RWPE1 (cell line): Measurements from ENCODE around the gene NUP214.
"Not testable (repeated sequence)": the region's sequence is repeated elsewhere in the genome, so short reads cannot be mapped to it uniquely, and the experiment has no call there.

Experiments used
- CTCF ChIA-PET: fragments of 350-600 bp; sonication (Branson Sonifier 250); formaldehyde crosslinking; extraction: SDS; loops from one replicate; lab custom pipeline; 2021; lab: Yijun Ruan, JAX
- POLR2A ChIA-PET: fragments of 400-600 bp; formaldehyde crosslinking; extraction: SDS; loops from one replicate; lab custom pipeline; 2020; ENCODE audit warnings: antibody characterized with exemption; ENCODE audit not compliant: low non-redundant PET; lab: Yijun Ruan, JAX
- DNase-seq: peaks from one replicate; pipeline ENCODE4 v3.0.0; 2012; ENCODE audit warnings: low spot score
- H3K27ac ChIP-seq: fragments of 450-650 bp; 2 replicates; pipeline ENCODE4 v1.5.1; 2017
- TF ChIP-seq, protein P1 (sequence below): fragments of 450-650 bp; conservative IDR thresholded peaks from 2 replicates; pipeline ENCODE4 v1.5.1; 2017; ENCODE audit warnings: low read depth, mild to moderate bottlenecking

The NUP214 gene

DNA sequence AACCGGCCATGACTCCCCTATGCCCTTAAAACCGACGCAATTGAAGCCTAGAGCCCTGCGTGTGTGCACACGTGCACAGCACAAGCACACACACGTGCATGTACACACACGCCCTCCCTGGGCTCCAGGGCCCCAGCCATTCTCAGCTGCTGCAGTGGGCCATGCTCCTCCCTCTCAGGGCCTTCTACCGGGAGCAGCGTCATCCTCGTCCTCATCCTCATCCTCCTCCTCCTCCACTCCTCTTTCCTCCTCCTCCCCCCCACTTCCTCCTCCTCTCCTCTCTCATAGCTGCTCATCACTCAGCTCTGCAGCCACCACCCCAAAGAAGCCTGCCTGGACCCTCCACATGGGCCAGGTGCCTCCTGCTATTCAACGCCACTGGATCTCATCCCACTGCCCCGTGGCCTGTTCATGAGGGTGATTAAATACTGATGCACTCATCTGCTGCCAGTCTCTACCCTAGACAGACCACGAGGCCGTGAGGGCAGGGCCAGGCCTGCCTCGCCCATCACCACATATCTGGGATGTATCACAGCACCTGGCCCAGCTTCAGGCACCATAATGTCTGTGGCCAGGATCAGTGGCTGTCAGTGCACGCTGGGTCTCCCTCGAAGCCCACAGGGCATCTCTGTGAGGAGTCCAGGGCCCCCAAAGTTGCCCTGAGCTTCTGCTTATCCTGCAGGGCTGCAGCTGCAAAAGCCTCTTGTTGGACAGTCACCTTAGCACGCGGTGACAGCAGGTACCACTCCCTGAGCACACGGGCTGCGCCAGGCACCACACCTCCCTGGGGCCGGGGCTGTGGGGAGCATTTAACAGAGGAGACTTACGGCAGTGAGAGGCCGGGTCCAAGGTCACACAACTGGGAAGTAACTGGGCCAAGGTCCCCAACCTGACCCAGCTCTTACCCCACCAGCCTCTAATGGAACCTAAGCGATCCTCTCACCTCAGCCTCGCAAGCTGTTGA lies 141.2 kb downstream of the NUP214 start:
- POLR2A ChIA-PET: interaction anchor here (0.6 kb wide), 1 partner anchor 22 kb away, joined by 14 read pairs; no protein-coding TSS in a partner anchor

DNA sequence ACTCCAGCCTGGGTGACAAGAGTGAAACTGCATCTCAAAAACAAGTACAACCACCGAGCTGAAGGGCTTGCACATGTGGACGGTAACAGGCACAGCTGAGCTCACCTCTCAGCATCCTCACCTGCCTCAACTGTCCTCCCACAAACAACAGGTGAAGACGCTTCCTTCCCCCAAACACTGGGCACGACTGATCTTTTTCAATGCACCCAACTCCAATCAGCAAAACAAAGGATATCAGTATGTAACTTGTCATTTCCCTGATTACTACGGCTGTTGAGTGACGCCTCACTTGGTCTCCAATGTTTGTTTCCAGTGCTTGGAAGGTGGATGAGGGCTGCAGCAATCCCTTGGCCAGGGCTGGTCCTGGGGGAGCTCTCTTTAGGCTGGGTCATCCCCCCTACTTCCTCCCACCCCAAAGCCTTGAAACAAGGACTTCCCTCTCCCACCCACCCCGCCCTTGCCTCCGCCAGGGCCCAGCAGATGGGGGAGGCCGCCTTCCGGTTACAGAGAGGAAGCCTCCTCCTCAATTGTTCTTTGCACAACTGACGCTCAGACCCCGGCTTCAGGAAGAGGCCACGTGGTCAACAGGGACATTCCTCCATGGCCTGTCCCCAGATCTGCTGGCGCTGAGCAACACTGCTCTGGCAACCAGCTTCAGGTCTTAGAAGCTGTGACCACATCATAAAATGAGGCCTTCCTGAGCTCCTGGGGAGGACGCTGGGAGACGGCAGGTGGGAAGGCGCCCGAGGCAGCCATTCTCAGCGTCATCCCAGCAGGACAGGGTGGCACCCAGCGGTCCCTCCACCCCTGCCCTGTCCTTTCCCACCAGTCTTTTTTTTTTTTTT lies 145.0 kb downstream of the NUP214 start:
- ChIA-PET CTCF (interaction anchor here (0.5 to 2.0 kb wide), 6 partner anchors 66 to 611 kb away, joined by 3 to 7 read pairs (median 4); no protein-coding TSS in a partner anchor), POLR2A (no interaction called here)
- TF ChIP-seq, protein P1, sequence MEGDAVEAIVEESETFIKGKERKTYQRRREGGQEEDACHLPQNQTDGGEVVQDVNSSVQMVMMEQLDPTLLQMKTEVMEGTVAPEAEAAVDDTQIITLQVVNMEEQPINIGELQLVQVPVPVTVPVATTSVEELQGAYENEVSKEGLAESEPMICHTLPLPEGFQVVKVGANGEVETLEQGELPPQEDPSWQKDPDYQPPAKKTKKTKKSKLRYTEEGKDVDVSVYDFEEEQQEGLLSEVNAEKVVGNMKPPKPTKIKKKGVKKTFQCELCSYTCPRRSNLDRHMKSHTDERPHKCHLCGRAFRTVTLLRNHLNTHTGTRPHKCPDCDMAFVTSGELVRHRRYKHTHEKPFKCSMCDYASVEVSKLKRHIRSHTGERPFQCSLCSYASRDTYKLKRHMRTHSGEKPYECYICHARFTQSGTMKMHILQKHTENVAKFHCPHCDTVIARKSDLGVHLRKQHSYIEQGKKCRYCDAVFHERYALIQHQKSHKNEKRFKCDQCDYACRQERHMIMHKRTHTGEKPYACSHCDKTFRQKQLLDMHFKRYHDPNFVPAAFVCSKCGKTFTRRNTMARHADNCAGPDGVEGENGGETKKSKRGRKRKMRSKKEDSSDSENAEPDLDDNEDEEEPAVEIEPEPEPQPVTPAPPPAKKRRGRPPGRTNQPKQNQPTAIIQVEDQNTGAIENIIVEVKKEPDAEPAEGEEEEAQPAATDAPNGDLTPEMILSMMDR: no peak
- DNase-seq: no peak
- H3K27ac ChIP-seq: no peak overlapping the region

More for the DNA sequence above, 141.2 kb downstream of the NUP214 start:
- TF ChIP-seq, protein P1: no peak
- DNase-seq: no peak
- CTCF ChIA-PET: interaction anchor here (0.6 kb wide), 1 partner anchor 140 kb away, joined by 4 read pairs; no protein-coding TSS in a partner anchor
- H3K27ac ChIP-seq: no peak overlapping the region

DNA sequence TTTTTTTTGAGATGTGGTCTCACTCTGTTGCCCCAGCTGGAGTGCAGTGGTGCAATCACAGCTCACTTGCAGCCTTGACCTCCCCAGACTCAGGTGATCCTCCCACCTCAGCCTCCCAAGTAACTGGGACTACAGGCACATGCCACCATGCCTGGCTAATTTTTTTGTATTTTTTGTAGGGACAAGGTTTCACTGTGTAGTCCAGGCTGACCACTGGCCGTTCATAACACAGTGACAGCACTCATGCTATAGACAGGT lies 145.6 kb downstream of the NUP214 start:
- CTCF ChIA-PET: interaction anchor here (0.5 to 2.0 kb wide), 4 partner anchors 65 to 364 kb away, joined by 3 to 7 read pairs (median 4); no protein-coding TSS in a partner anchor
- DNase-seq, H3K27ac ChIP-seq, POLR2A ChIA-PET: not testable (repeated sequence)

DNA sequence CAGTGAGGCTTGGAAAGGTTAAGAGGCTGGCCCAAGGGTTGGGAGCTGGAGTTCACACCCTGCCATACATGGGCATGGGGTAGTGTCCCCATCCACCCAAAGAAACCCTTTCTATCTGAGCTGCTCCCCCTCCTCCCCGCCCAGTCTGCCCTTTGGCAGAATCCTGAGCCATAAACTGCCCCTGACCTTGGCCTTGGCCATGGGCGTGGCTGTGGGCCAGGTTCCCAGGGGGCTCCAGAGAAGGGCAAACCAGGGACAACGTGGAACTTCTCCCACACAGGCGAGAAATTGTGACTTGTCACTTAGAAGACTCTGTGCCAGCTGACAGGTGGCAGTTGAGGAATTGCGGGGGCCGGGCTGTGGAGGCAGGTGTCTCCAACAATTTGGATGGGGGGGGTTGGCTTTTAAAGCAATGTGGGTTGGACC lies 146.1 kb downstream of the NUP214 start:
- DNase-seq: no peak
- CTCF ChIA-PET: interaction anchor here (0.7 to 2.0 kb wide), 3 partner anchors 56 to 526 kb away, joined by 3 to 7 read pairs (median 3); no protein-coding TSS in a partner anchor
- TF ChIP-seq, protein P1: no peak
- H3K27ac ChIP-seq: no peak overlapping the region
- POLR2A ChIA-PET: no interaction called here

DNA sequence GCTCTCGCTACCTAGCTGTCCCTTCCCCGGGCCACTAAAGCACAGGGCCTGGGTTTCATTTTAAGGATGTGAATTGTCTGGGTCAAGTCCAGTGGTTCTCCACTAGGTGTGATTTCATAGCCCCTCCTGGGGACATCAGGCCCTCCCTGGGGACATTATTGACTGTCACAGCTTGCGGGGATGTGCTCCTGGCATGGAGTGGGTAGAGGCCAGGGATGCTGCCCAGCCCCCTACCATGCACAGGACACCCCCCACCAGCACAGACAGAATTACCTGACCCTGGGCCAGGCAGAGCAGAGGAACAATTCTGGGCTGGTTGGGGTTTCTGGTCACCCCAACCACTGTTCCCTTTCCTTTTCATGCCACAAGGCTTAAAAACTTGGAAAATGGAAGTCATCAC lies 146.8 kb downstream of the NUP214 start:
- H3K27ac ChIP-seq: no peak overlapping the region
- TF ChIP-seq, protein P1: no peak
- POLR2A ChIA-PET: no interaction called here
- CTCF ChIA-PET: no interaction called here
- DNase-seq: no peak

DNA sequence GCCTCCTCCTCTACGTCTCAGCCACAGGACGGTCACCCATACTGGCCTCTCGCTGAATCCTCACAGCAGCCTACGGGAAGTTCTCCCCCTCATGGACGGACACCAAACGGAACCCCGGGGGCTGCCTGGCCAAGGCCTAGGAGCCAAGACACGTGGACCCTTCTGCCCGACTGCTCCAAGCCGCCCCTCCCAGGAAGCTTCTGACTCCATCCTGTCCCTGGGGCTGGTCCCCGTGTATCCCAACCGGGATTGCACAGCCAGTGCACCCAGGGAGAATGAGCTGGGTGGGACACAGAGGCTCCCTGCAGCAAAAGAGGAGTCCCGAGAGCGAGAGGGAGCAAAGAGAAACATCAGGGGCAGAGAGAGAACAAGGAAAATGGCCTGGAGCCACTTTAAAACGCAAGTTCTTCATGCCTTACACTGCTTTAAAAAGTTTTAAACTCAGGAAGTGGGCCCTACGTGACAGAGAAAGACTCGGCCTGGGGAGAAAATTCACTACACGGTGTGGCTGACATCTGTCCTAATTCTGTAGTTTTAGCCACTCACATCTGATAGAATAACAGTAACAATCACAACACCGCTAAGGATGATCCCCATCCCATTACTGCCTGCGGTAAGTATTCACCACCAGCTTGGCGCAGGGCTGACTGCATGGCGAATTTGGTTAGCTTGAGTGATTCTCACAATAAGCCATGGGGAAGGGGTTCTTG lies 147.9 kb downstream of the NUP214 start:
- ChIA-PET POLR2A (no interaction called here), CTCF (interaction anchor here (0.6 kb wide), 1 partner anchor 1496 kb away, joined by 5 read pairs; no protein-coding TSS in a partner anchor)
- TF ChIP-seq, protein P1: no peak
- no peak for DNase-seq
- no peak overlapping the region for H3K27ac ChIP-seq
